OCI-LY1 (cell line): Measurements from ENCODE around the gene KIF25.

ENCODE experiments used
- H2AFZ ChIP-seq: fragments of 200-600 bp; sonication (generic), shearing (Covaris generic); 2 replicates; pipeline ENCODE4 v1.6.0; 2014; ENCODE audit warnings: antibody characterized with exemption, mild to moderate bottlenecking, low read length
- H3F3A ChIP-seq: fragments of 200-600 bp; sonication (generic), shearing (Covaris generic); 2 replicates; pipeline ENCODE4 v1.6.0; 2014; ENCODE audit warnings: mild to moderate bottlenecking, antibody characterized with exemption, low read length, moderate library complexity; ENCODE audit not compliant: insufficient read depth
- H3K27ac ChIP-seq: fragments of 200-600 bp; sonication (generic); 2 replicates; pipeline ENCODE4 v1.5.1; 2014; ENCODE audit warnings: low read length, mixed run types, mild to moderate bottlenecking, low read depth; ENCODE audit not compliant: poor library complexity, severe bottlenecking
- H3K27me3 ChIP-seq: fragments of 200-600 bp; sonication (generic); 2 replicates; pipeline ENCODE4 v1.6.0; 2014; ENCODE audit warnings: antibody characterized with exemption, mild to moderate bottlenecking, low read length, moderate library complexity; ENCODE audit not compliant: insufficient read depth
- H3K36me3 ChIP-seq: fragments of 200-600 bp; sonication (generic); 2 replicates; pipeline ENCODE4 v1.6.1; 2014; ENCODE audit warnings: mild to moderate bottlenecking, antibody characterized with exemption, low read length, moderate library complexity, mixed read lengths; ENCODE audit not compliant: insufficient read depth
- H3K4me1 ChIP-seq: fragments of 200-600 bp; sonication (generic); 2 replicates; pipeline ENCODE4 v1.5.1; 2014; ENCODE audit warnings: mild to moderate bottlenecking, low read length, moderate library complexity; ENCODE audit not compliant: insufficient read depth, severe bottlenecking
- H3K4me2 ChIP-seq: fragments of 200-600 bp; sonication (generic), shearing (Covaris generic); 2 replicates; pipeline ENCODE4 v1.6.1; 2014; ENCODE audit warnings: low read length
- H3K4me3 ChIP-seq: fragments of 200-600 bp; sonication (generic); 2 replicates; pipeline ENCODE4 v1.5.1; 2014; ENCODE audit warnings: low read length, low read depth, mild to moderate bottlenecking, mixed read lengths; ENCODE audit not compliant: poor library complexity, severe bottlenecking
- H3K79me2 ChIP-seq: fragments of 200-600 bp; shearing (Covaris generic); 2 replicates; pipeline ENCODE4 v1.6.1; 2016; ENCODE audit warnings: mixed run types, low read length, mixed read lengths; ENCODE audit not compliant: insufficient read depth
- H3K9ac ChIP-seq: fragments of 200-600 bp; sonication (generic), shearing (Covaris generic); 2 replicates; pipeline ENCODE4 v1.6.1; 2014; ENCODE audit warnings: mild to moderate bottlenecking, low read length, mixed read lengths
- H3K9me2 ChIP-seq: fragments of 200-600 bp; sonication (generic), shearing (Covaris generic); 2 replicates; pipeline ENCODE4 v1.6.1; 2014; ENCODE audit warnings: low read depth, mild to moderate bottlenecking, low read length, mixed read lengths
- H3K9me3 ChIP-seq: fragments of 200-600 bp; shearing (Covaris generic); 2 replicates; pipeline ENCODE4 v1.6.1; 2014; ENCODE audit warnings: low read length, mixed read lengths
- H4K20me1 ChIP-seq: fragments of 200-600 bp; sonication (generic), shearing (Covaris generic); 2 replicates; pipeline ENCODE4 v1.6.0; 2016; ENCODE audit warnings: mild to moderate bottlenecking, low read length; ENCODE audit not compliant: insufficient read depth
- CTCF ChIP-seq: fragments of 200-600 bp; sonication (generic), shearing (Covaris generic); IDR thresholded peaks from 2 replicates; pipeline ENCODE4 v1.5.1; 2017; ENCODE audit warnings: mild to moderate bottlenecking, antibody characterized with exemption, low read length, moderate library complexity, mixed read lengths
- EZH2 ChIP-seq: fragments of 200-600 bp; sonication (generic), shearing (Covaris generic); IDR thresholded peaks from 2 replicates; pipeline ENCODE4 v1.8.0; 2017; ENCODE audit warnings: borderline replicate concordance, mixed run types, mild to moderate bottlenecking, antibody characterized with exemption, low read length, moderate library complexity, mixed read lengths

KIF25 gene

GRCh38 chr6:168063431-168063830 is 66.0 kb downstream of the KIF25 start:
- Histone ChIP-seq H3K36me3 (no peaks in the 10 kb centered on the region), H3K27me3 (no peaks in the 10 kb centered on the region), H3F3A (no peaks in the 10 kb centered on the region), H4K20me1 (no peaks in the 10 kb centered on the region), H3K4me2 (no peak overlapping the region), H3K4me3 (no peak overlapping the region), H2AFZ (no peak overlapping the region), H3K9ac (no peak overlapping the region), H3K9me3 (no peaks in the 10 kb centered on the region), H3K27ac (no peak overlapping the region), H3K79me2 (no peaks in the 10 kb centered on the region), H3K4me1 (no peaks in the 10 kb centered on the region), H3K9me2 (no peaks in the 10 kb centered on the region)
- TF ChIP-seq CTCF = no peak
- TF ChIP-seq EZH2 = no peak

GRCh38 chr6:168064226-168064807 is 66.8 kb downstream of the KIF25 start:
- no peaks in the 10 kb centered on the region for H3K9me3 ChIP-seq
- H4K20me1 ChIP-seq = no peaks in the 10 kb centered on the region
- TF ChIP-seq EZH2 = no peak
- no peak for TF ChIP-seq CTCF
- no peaks in the 10 kb centered on the region for H3K79me2 ChIP-seq
- no peaks in the 10 kb centered on the region for H3K4me1 ChIP-seq
- no peak overlapping the region for H3K4me2 ChIP-seq
- H3K27me3 ChIP-seq = no peaks in the 10 kb centered on the region
- no peaks in the 10 kb centered on the region for H3K9me2 ChIP-seq
- no peaks in the 10 kb centered on the region for H3K36me3 ChIP-seq
- H3F3A ChIP-seq = no peaks in the 10 kb centered on the region
- no peak overlapping the region for H3K4me3 ChIP-seq
- H2AFZ ChIP-seq = no peak overlapping the region
- no peak overlapping the region for H3K9ac ChIP-seq
- H3K27ac ChIP-seq = no peak overlapping the region

- no peaks in the 10 kb centered on the region for H3F3A ChIP-seq
- no peak overlapping the region for H3K9ac ChIP-seq
- H3K4me1 ChIP-seq = no peaks in the 10 kb centered on the region
- H3K4me2 ChIP-seq = no peak overlapping the region
- no peaks in the 10 kb centered on the region for H3K9me3 ChIP-seq
- H3K79me2 ChIP-seq = no peaks in the 10 kb centered on the region
- no peaks in the 10 kb centered on the region for H4K20me1 ChIP-seq
- no peak overlapping the region for H3K27ac ChIP-seq
- no peaks in the 10 kb centered on the region; the same call in 1 of the 2 replicates for H3K27me3 ChIP-seq
- no peaks in the 10 kb centered on the region for H3K9me2 ChIP-seq
- TF ChIP-seq CTCF = no peak
- no peak overlapping the region for H2AFZ ChIP-seq
- no peak overlapping the region for H3K4me3 ChIP-seq
- no peaks in the 10 kb centered on the region for H3K36me3 ChIP-seq
Measured at GRCh38 chr6:168067081-168067759, 69.7 kb downstream of the KIF25 start.
